Activated T-helper 9 cell treated with anti-CD3 and anti-CD28 coated beads, Interleukin-2, amount 50 U/mL, for 16 hours (primary cell): Measurements from ENCODE around the gene MNX1.

Source experiments
- DNase-seq: peaks from one replicate; pipeline ENCODE4 v3.0.0-alpha.2; 2020; ENCODE audit warnings: low read depth

The MNX1 gene

DNA sequence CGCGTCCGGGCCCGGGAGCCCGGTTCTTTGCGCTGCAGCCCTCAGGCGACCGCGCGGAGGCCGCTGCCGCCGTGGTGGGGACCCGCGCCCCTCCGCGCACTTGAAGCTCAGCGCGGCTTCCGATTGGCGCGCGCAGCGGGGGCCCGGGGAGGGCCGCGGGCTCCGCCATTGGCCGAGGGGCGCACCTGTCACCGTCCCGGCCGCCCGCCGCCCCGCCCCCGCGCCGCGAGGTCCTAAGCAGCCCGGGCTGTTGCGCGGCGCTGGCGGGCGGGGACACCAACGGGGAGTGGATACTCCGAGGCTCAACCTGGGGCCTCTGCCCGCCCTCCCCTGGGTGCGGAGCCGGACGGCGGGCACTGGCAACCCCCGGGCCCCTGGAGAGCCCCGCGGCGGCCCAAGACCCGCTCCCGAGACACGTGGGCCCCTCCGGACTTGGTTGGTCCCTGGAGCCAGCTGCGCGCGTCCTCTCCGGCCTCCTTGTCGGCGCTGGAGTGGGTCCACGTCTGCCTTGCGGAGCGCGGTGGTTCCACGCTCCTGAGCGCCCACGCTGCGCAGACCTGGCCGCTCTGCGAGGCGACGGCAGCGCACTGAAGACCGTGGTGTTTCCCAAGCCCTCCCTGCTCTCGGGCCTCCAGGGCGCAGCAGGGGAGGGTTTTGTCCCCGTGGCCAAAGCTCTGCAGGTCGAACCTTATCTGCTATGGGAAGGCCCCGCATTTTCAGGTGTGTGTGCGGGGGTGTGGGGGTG, at the start of gene MNX1:
MNX1 (minus strand) TSS at position 76 of the 745 bp plus-strand sequence. CDS start 313 bp downstream, outside the sequence.
- peak; percentile 16 for DNase-seq

DNA sequence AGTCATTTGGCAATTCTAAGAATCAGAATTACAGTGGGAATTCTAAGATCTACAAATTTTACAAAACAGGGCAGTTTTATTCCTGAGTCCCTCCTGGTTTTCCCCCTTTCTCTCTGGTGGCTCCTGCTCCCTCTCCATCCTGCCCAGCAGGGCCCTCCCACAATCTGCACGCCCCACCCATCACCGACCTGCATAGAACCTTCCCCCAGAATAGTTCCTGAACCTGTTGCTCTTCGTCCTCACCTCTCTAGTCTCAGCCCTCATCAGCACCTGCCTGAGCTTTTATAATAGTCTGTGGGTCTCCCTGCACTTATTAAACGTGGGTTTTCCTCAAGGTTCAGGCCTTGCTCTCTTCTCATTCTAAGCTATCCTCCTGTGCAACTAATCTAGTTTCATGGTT, 49.1 kb upstream of the MNX1 start:
- no peak for DNase-seq

DNA sequence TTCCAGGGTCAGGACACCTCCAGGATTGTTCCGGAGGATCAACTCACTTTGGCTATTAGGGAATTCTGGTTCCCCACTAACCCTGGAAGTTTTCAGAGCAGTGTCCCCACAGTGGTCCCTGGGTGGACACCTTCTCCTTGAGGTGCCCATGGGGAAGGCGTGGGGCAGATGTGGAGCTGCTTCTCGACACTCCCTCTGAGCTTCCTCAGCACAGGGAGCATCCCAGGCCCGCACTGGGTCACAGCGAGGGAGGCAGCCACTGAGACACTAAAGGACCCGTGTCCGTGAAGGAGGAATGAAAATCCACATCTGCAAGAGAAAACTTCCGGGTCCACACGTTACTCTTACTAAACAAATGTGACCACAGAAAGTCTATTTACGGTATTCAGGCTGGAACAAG, 48.2 kb upstream of the MNX1 start:
- no peak for DNase-seq

DNA sequence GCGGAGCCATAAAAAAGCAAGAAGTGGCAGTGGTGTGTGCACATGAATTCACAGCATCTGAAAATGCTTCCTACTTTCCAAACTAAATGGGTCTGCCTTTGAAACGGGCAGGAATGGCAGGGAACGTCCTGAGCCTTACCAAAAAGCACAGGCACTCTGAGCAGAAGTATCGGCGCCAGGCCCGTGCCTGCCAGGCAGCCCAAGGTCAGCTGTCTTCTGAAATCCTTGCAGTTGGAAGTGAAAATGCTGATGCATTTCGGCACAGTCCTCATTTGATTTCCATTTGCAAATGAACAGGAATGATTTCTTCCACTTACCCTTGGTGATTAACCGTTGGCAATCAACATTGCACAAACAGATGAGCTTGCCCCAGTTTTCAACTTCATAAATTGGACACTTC, 47.6 kb upstream of the MNX1 start:
- DNase-seq, result no peak

DNA sequence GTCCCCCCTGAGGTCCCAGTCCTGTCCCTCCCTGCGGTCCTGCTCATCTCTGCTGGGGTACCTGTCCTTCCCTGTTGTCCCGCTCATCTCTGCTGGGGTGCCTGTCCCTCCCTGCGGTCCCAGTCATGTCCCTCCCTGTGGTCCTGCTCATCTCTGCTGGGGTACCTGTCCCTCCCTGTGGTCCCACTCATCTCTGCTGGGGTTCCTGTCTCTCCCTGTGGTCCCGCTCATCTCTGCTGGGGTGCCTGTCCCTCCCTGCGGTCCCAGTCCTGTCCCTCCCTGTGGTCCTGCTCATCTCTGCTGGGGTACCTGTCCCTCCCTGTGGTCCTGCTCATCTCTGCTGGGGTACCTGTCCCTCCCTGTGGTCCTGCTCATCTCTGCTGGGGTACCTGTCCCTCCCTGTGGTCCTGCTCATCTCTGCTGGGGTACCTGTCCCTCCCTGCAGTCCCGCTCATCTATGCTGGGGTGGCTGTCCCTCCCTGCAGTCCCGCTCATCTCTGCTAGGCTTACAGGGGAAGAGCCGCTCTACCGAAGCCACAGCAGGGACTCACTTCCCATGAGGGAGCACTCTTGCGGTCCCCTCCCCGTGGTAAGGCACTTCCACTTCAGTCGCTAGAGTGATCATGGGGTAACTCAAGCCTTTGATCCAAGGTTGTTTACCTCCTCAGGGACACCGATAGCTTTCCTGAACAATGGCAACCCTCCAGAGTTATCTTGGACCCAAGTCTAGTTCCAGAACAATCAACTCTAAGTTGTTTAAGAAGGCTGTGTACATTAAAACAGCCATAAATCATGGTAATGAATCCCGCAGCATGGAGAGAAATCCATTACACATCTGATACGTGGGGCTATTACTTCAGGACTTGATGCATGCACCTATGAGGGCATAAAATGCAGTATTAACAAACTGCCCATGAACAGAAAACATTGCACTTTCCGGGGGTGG, 46.8 kb upstream of the MNX1 start:
- DNase-seq, result no peak

DNA sequence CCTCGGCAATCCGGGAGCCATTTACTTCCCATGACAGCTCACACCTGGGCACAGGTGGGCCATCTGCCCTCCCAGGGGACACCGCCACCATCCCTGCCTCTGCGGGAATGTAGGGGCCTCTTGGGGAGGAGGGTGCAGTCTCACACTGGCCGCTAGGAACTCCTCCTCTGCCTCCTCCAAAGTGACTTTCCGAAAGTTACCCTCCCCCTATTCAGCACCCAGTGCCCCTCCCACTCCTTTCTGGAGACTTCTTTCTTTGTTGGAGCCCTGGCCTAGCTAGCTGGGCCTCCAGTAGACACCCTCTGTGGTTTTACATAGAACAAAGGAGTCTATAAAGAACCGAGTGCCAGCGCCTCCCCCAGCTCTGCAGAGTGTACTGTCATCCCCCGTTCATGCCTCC, 45.8 kb upstream of the MNX1 start:
- DNase-seq, result no peak

DNA sequence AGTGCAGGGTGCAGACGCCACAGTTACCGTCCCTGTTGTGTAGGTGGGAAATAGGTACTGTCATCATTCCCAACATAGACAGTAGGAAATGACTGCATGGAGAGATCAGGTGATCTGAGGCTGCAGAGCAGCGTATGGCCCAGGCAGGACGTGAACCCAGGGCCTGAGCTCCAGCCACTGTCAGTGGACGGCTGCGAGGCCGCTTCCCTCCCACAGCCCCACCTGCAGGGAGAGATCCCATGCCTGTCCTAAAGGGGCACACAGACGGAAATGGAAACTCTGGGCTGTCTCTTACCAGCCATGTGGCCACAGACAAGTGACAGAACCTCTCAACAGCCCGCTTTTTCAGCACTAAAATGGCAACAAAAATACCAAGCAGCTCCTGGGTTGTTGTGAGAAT, 44.5 kb upstream of the MNX1 start:
- DNase-seq, result no peak

DNA sequence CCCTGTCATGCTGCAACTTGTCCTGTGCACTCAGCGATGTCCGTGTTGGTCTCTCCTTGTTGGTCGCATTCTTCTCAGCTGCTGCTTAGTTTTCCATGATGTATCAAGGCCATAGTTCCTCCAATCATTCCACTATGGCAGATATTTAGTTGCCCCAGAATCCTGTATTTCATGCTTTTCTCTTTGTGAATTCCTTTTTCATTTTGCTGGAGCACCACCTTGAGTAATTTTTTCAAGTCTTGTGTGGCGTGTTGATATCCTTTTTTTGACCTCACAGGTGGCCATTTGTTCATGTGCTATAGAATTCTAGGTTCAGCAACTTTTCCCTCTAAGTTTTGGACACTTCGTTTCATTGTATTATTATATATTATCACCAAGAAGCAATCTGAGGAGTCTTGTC, 42.7 kb upstream of the MNX1 start:
- no peak for DNase-seq

DNA sequence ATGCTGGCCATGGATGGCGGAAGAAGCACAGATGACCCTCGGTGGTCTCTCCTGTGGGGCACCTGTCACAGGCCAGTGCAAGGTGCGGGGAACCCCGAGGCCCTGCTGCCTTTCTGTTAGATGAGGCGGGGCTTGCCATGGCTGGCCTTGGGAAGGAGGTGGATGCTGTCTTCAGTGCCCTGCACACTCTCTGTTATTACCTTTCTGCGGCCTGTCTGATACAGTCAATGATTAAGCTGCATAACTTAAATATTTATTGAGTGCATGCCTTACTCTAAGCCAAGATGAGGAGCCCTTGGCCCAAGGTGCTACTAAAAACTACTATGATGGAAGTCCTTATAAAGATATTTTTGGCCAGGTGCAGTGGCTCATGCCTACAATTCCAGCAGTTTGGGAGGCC, 36.7 kb upstream of the MNX1 start:
- DNase-seq, result no peak

DNA sequence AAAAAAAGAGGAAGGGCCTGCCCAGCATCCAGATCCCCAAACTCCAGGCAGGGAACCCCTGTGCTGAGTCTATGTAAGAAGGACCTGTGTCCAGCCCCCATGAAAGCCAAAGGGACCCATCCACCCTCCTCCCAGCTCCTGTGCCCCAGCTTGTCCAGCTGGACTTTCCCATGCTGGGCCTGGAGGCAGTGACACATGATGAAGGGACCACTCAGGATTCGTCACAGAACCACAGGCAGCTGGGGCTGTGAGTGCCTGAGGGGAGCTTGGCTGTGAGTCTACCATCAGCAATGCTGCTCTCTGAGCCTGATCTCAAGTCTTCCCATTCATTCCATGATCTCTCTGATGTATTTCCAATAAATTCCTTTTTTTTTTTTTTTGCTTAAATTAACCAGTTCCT, 36.2 kb upstream of the MNX1 start:
- DNase-seq, result no peak

DNA sequence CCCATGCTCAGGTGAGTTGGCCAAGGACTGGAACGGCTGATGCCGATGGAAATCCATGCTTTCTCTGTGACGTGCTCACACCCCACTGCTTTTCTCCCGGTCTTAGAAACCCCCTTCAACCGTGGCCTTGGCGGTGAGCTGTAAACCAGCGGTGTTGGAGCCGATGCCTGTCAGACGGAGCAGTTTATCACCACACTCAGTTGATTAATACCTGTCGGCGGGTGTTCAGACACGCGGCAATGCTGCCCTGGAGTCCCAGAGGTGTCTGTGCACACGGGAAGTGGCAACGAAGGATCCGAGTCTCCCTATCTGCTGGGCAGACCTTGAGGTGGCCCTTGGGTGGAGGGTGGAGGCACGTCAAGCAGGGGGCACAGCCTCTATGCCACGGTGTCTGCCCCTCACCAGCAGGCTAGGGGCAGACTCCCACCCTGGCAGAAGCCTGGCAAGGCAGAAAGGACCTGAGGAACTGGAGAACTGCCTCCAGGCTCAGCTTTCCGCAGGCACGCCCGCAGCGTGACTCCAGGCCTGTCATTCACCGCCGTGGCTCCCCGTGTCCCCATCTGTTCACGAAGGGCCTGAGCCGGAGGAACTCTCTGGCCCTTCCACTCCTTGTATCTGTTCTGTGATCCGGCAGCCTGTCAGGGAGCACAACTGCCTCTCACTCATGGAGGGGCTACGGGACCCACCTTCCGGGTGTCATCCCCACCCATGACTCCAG, 34.6 kb upstream of the MNX1 start:
- no peak for DNase-seq

DNA sequence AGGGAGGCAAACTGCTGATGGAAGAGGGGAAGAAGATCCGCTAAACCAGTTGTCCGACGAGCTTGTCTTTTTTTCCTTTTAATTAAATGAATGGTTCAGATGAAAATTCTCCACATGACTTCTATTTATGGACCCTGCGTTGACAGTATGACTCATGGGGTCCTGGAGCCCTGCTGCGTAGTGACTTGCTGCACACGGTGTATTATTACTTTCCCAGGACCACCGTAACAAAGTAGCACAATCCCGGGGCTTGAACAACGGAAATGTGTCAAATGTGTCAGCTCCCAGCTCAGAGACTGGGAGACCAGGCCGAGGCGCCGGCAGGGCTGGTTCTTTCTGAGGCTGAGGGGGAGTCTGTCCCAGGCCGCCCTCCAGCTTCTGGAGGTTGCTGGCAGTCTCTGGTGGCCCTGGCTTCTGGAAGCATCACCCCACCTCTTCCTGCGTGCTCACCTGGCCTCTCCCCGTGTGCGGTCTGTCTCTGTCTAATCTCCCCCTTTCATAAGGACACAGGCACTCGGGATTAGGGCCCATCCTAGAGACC, 33.8 kb upstream of the MNX1 start:
- no peak for DNase-seq

DNA sequence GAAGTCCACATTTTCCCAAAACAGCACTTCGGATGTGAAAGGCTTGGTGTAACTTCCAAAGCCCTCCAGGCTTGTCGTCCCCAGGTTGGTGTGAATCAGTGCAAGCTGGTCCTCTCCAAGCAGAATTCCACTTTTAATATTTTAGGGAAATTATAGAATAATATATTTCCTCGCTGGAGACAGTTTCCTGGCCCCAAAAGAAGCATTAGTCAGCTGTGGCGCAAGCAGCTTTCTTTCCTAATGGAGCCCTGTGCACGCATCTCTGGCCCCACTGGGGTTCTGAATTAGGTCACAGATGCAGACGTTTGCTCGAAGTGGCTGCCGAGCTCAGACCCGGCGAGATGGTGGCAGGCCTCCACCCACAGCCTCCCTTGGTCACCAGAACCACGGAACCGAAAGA, 33.3 kb upstream of the MNX1 start:
- no peak for DNase-seq

DNA sequence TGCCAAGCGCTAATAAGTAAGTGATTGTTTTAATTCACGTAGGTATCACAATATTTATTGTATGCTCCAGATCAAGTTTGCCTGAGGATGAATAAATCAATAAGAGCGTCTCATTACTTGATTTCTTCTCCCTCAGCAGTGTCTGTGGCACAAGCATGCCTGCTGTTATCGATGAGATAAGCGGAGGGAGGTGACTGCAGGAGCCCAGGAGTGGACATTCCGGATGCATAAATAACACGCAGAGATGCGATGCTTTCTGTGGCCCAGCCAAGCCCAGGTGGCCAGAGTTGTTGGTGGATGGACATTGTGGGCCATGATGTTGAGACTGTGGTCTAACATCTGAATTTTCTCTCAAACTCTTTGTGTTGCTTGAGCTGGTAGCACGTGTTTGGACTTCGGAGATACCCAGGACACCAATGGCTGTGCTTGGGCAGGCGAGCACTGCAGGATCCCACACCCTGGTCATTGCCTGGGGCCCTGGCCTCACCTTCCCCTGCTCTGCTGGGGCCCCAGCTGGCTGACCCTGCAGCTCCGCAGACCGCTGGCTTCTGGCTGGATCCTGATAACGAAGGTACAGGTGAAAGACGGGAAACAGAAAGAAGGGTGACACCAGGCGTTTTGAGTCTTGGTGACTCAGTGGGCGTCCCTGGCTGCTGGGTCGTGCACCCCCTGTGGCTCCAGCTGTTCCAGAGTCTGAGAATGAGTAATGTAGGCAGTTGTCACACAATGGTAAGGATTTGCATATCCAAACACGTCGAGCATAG, 31.2 kb upstream of the MNX1 start:
- no peak for DNase-seq

DNA sequence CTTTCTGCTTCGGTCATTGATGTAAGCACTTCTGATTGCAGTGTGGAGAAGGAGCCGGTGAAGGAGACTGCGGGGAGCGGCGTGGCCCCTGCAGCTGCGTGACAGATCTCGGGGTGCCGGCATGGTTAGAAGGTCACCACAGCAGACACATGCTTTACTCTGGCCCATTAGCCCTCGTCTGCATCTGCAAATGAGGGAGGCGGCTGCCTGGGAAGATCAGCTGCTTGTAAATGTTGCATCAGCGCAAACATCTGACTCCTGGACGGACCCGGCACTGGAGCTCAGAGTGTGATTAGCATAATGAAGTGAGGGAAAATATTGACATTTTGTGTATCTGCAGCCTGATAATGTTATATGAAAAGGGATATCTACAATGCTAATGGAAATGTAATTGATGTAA, 30.5 kb upstream of the MNX1 start:
- no peak for DNase-seq

DNA sequence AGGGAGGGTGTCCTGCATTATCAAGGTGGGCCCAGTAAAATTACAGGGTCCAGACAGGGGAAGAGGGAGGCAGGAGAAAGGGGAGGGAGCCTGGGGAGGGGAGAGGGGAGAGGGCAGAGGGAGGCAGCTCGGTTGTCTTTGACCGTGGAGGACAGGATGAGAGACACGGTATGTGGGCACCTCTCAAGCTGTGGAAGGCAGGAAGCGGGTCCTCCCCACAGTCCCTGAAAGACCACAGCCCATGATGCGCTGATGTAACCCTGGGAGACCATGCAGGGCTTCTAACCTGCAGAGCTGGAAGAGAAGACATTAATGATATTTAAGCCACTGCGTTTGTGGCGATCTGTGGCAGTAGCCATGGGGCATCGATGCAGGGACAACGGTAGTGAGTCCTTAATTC, 27.2 kb upstream of the MNX1 start:
- DNase-seq, result no peak

DNA sequence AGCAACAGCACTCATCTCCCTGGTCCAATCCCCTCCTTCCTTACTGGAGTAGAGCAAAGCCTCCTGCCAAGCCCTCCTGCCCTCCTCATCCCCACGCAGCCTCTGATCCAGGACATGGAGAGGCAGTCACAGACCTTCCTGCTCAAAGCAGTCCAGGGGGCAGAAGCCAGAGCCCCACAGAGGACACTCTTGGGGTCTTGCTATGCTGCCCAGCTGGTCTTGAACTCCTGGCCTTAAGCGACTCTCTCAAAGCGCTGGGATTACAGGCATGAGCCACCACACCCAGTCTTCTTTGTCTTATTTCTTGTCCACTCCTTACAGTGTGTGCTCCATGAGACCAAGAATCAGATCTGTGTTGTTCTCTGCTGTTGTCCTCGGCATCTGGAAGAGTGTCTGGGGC, 26.6 kb upstream of the MNX1 start:
- no peak for DNase-seq

DNA sequence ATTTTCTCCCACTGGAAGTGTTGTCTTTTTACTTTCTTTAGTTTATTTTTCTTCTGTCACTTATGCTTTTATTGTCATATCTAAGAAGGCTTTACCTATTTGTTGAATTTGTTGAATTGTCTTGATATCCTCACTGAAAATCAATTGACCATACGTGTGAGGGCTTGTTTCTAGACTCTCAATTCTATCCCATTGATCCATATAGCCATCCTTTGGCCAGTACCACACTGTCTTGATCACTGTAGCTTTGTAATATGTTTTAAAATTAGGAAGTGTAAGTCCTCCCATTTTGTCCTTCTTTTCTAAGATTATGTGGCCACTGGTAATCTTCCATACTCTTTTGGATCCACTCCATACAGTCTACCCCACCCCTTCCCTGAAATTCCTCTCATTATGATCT, 25.5 kb upstream of the MNX1 start:
- DNase-seq, result no peak

DNA sequence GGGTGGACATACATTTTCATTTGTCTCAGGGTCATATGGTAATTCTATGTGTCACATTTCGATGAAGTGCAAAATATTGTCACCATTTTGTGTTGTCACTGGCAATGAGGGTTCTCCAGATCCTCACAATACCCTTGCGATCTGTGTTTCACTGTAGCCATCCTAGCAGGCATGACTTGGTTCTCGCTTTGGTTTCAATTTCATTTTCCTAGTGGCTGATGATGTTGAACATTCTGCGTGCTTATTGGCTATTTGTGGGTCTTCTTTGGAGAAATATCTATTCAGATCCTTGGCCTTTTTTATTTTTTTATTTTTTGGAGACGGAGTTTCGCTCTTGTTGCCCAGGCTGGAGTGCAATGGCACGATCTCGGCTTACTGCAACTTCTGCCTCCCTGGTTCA, 24.8 kb upstream of the MNX1 start:
- no peak for DNase-seq

DNA sequence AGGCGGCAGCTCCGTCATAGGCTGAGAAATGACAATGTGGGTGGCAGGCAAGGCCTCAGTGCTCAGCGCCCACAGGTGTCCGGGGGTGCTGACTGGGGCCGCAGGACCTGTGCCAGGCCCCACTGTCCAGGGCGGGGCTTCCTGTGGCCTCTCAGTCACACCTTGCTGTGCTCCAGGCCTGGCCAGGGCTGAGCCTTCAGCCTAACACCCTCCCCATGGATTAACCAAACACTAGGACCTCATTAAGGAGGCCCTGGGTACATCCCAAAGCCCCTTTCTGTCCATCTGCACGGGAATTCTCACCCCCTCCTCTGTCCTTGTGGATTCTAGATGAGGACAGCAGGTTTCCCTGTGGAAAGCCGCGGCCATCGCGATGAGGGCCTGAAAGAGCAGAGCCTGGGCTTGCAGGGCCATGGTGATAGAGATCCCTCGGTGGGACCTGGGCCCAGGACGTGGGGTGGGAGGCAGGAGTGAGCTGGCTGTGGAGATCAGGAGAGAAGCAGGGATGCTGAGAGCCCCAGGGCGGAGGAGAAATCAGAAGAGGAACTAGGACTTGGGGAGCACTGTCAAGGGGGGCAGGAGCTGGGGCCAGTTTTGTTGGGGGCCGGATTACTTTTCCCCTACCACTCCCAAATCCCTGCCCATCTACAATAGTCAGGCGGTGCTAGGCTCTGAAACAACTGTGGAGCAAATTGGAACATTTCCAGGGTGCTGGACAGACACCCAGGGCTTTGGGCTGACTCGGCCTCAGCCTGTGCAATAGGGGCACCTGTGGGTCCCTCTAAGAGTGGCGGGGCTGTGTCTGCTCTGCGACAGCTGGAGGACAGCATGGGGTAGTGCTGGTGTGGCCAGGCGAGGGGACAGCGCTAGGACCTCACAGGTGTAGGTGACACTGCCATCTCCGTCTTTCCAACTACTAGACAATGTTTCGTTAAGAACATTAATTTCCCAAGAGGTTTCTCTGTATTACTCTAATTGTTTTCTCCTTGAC, 23.3 kb upstream of the MNX1 start:
- DNase-seq, result no peak
